ENCODE measurements around the gene TBC1D5.

TBC1D5 gene

GRCh38 chr3:17585394-17586325, 156.8 kb downstream of the TBC1D5 start:
- DNase-seq (ENCODE audit: low read depth): no peak

GRCh38 chr3:17584066-17584465, 158.4 kb downstream of the TBC1D5 start:
- no peak for DNase-seq (ENCODE audit: low read depth)

- DNase-seq (ENCODE audit: low read depth): no peak
Observed at GRCh38 chr3:17583530-17583929, 158.9 kb downstream of the TBC1D5 start.

GRCh38 chr3:17581421-17582080, 160.9 kb downstream of the TBC1D5 start:
- DNase-seq (ENCODE audit: low read depth): peak; percentile 3

- no peak for DNase-seq (ENCODE audit: low read depth)
Observed at GRCh38 chr3:17580901-17581300, 161.5 kb downstream of the TBC1D5 start.

- no peak for DNase-seq (ENCODE audit: low read depth)
Observed at GRCh38 chr3:17579289-17580031, 163.0 kb downstream of the TBC1D5 start.

- peak; percentile 44 for DNase-seq (ENCODE audit: low read depth)
Observed at GRCh38 chr3:17577796-17578520, 164.5 kb downstream of the TBC1D5 start.

- DNase-seq (ENCODE audit: low read depth): no peak
Observed at GRCh38 chr3:17573396-17573795, 169.0 kb downstream of the TBC1D5 start.

- DNase-seq (ENCODE audit: low read depth): no peak
Observed at GRCh38 chr3:17571686-17572085, 170.7 kb downstream of the TBC1D5 start.

- no peak for DNase-seq (ENCODE audit: low read depth)
Observed at GRCh38 chr3:17562845-17563244, 179.6 kb downstream of the TBC1D5 start.

GRCh38 chr3:17558565-17558964, 183.9 kb downstream of the TBC1D5 start:
- DNase-seq (ENCODE audit: low read depth): no peak

GRCh38 chr3:17557749-17558463, 184.5 kb downstream of the TBC1D5 start:
- no peak for DNase-seq (ENCODE audit: low read depth)

- no peak for DNase-seq (ENCODE audit: low read depth)
Observed at GRCh38 chr3:17555525-17555924, 186.9 kb downstream of the TBC1D5 start.

- DNase-seq (ENCODE audit: low read depth): no peak
Observed at GRCh38 chr3:17554078-17554477, 188.4 kb downstream of the TBC1D5 start.

- DNase-seq (ENCODE audit: low read depth): no peak
Observed at GRCh38 chr3:17553080-17553479, 189.4 kb downstream of the TBC1D5 start.

GRCh38 chr3:17552351-17552750, 190.1 kb downstream of the TBC1D5 start:
- DNase-seq (ENCODE audit: low read depth): no peak

GRCh38 chr3:17551895-17552294, 190.5 kb downstream of the TBC1D5 start:
- no peak for DNase-seq (ENCODE audit: low read depth)

GRCh38 chr3:17551333-17551732, 191.1 kb downstream of the TBC1D5 start:
- DNase-seq (ENCODE audit: low read depth): no peak

GRCh38 chr3:17550624-17551023, 191.8 kb downstream of the TBC1D5 start:
- DNase-seq (ENCODE audit: low read depth): no peak

- DNase-seq (ENCODE audit: low read depth): no peak
Observed at GRCh38 chr3:17546500-17547255, 195.8 kb downstream of the TBC1D5 start.

GRCh38 chr3:17544632-17545031, 197.8 kb downstream of the TBC1D5 start:
- no peak for DNase-seq (ENCODE audit: low read depth)

All from GM04504 (cell line).